WERI-Rb-1 (cell line): ENCODE data around the gene HMCN1.

ENCODE experiments used
- DNase-seq: peaks from one replicate; pipeline ENCODE4 v3.0.0-alpha.2; 2020
- H3K27ac ChIP-seq: fragments of 250-450 bp; sonication (Bioruptor Pico); 2 replicates; pipeline ENCODE4 v1.5.1; 2020; ENCODE audit warnings: mild to moderate bottlenecking, moderate library complexity
- H3K27me3 ChIP-seq: fragments of 250-450 bp; sonication (Bioruptor Pico); 2 replicates; pipeline ENCODE4 v1.5.1; 2021; ENCODE audit warnings: mild to moderate bottlenecking, low read depth, moderate library complexity; ENCODE audit not compliant: insufficient read depth, severe bottlenecking
- H3K36me3 ChIP-seq: fragments of 250-450 bp; sonication (Bioruptor Pico); 2 replicates; pipeline ENCODE4 v1.5.1; 2020; ENCODE audit warnings: mild to moderate bottlenecking, moderate library complexity
- H3K4me3 ChIP-seq: 2 replicates; pipeline ENCODE4 v1.5.1; 2011; ENCODE audit warnings: low read depth, mild to moderate bottlenecking, control low read depth, low read length
- H3K9me3 ChIP-seq: fragments of 250-450 bp; sonication (Bioruptor Pico); 2 replicates; pipeline ENCODE4 v1.5.1; 2021; ENCODE audit warnings: mild to moderate bottlenecking, moderate library complexity; ENCODE audit not compliant: severe bottlenecking
- CTCF ChIP-seq: IDR thresholded peaks from 2 replicates; pipeline ENCODE4 v1.5.1; 2011; ENCODE audit warnings: low read depth, mild to moderate bottlenecking, control low read depth, inconsistent platforms, low read length

The HMCN1 gene

GRCh38 chr1:185965870-185966269 is 231.7 kb downstream of the HMCN1 start:
- H3K27ac ChIP-seq, result no peak overlapping the region
- no peaks in the 10 kb centered on the region for H3K9me3 ChIP-seq
- H3K36me3 ChIP-seq, result no peaks in the 10 kb centered on the region
- no peak overlapping the region for H3K4me3 ChIP-seq
- H3K27me3 ChIP-seq, result peaks cover 6% of the 10 kb centered on the region
- DNase-seq, result no peak
- no peak for TF ChIP-seq CTCF

DNA sequence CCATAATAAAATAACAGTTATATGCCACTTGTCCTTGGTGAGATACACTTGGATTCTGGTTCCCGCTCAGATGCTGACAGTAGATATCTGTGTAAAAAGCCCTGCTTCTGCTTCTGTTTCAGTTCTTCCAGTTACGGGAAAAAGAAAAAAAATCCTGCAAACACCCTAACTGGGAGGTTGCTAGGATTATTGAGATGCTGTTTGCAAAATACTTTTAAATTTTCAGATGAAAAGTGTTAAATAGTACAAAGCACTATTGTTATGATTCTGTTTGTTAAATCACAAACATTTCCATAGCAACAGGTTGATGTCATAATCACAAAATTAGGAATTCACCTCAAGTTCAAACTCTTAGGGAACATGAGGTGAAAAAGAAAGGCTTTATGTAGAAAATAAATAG is 232.3 kb downstream of the HMCN1 start:
- peaks cover 6% of the 10 kb centered on the region for H3K27me3 ChIP-seq
- no peaks in the 10 kb centered on the region for H3K36me3 ChIP-seq
- no peak for DNase-seq
- no peaks in the 10 kb centered on the region for H3K9me3 ChIP-seq
- H3K27ac ChIP-seq, result no peak overlapping the region
- H3K4me3 ChIP-seq, result no peak overlapping the region
- no peak for TF ChIP-seq CTCF

DNA sequence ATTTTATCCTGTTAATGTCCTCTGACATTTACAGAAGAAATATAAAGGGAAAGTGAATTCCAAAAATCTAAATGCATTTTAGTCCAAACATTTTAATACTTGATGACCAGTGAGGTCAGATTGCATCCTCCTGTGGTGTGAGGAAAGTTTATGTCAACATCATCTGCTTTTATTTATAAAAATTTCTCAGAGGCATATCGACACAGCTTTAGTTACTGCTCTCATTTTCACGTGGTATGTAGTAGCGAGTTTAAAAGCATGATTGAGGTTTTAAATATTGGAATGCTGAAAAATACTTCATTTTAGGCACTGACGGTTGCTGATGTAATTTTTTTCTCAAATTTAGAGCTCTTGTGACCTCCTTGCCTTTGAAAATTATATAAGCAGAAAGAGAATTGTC is 234.8 kb downstream of the HMCN1 start:
- no peak overlapping the region for H3K27ac ChIP-seq
- peaks cover 4% of the 10 kb centered on the region for H3K27me3 ChIP-seq
- no peak for TF ChIP-seq CTCF
- H3K4me3 ChIP-seq, result no peak overlapping the region
- H3K9me3 ChIP-seq, result no peaks in the 10 kb centered on the region
- no peaks in the 10 kb centered on the region for H3K36me3 ChIP-seq
- DNase-seq, result no peak

GRCh38 chr1:185969524-185969991 is 235.4 kb downstream of the HMCN1 start:
- DNase-seq, result no peak
- H3K27ac ChIP-seq, result no peak overlapping the region
- H3K4me3 ChIP-seq, result no peak overlapping the region
- no peaks in the 10 kb centered on the region for H3K36me3 ChIP-seq
- H3K27me3 ChIP-seq, result peaks cover 4% of the 10 kb centered on the region
- no peak for TF ChIP-seq CTCF
- no peaks in the 10 kb centered on the region for H3K9me3 ChIP-seq

GRCh38 chr1:185971688-185972087 is 237.5 kb downstream of the HMCN1 start:
- H3K36me3 ChIP-seq, result no peaks in the 10 kb centered on the region
- TF ChIP-seq CTCF, result no peak
- peaks cover 4% of the 10 kb centered on the region for H3K27me3 ChIP-seq
- no peak overlapping the region for H3K27ac ChIP-seq
- no peak overlapping the region for H3K4me3 ChIP-seq
- H3K9me3 ChIP-seq, result no peaks in the 10 kb centered on the region
- no peak for DNase-seq

DNA sequence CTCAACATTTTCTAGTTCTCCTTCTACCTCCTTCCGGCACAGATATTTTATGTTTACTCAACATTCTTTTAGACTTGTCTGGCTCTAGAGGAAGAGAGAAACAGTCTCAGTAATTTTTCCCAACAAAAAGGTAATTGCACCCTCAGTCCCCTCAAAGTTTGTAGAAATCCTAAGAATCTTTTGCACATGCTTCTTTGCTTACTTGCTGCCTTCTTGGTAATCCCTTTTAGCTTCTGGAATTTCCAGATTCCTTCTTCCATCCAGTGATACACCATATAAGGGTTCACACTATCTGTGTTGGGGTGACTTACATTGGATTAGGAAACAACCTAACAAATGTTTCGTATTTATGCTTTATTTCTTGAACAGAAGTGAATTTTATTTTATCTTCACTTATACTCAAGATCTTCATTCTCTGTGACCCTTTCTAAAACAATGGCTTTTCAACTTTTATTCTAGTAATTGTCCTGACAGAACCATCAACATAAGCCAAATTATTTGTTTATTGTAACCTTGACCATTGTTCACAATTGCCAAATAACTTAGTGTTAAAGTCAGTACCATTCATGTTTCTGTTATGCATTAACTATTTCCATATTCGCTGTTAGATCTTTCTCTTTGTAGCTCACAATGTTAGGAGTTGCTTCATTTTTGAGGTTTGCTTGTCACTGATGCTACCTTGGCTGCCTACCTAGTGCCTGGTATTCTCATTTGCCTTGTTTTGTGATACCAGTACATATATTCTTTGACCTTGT is 238.1 kb downstream of the HMCN1 start:
- Histone ChIP-seq H3K9me3 (no peaks in the 10 kb centered on the region), H3K36me3 (no peaks in the 10 kb centered on the region), H3K27me3 (peaks cover 4% of the 10 kb centered on the region), H3K4me3 (no peak overlapping the region), H3K27ac (no peak overlapping the region)
- TF ChIP-seq CTCF, result no peak
- DNase-seq, result no peak
